LNCaP clone FGC (cell line): ENCODE data around the gene CREB3L1.

Source experiments
- DNase-seq: peaks from one replicate; pipeline ENCODE4 v3.0.0-alpha.2; 2011; ENCODE audit warnings: low read depth
- H3K4me3 ChIP-seq: 2 replicates; pipeline ENCODE4 v1.5.1; 2011; ENCODE audit warnings: mild to moderate bottlenecking, low read depth, low read length, control low read depth
- CTCF ChIP-seq: IDR thresholded peaks from 2 replicates; pipeline ENCODE4 v1.5.1; 2012; ENCODE audit warnings: mild to moderate bottlenecking; ENCODE audit not compliant: control insufficient read depth, insufficient read depth; ENCODE audit errors: extremely low read depth

Gene CREB3L1

GRCh38 chr11:46337626-46338345, 60.3 kb downstream of the CREB3L1 start:
- H3K4me3 ChIP-seq, result no peak overlapping the region
- no peak for TF ChIP-seq CTCF
- no peak for DNase-seq

- no peak for TF ChIP-seq CTCF
- no peak for DNase-seq
- H3K4me3 ChIP-seq, result no peak overlapping the region
Observed at GRCh38 chr11:46338636-46338987, 61.1 kb downstream of the CREB3L1 start.

GRCh38 chr11:46338988-46339666, 61.7 kb downstream of the CREB3L1 start:
- DNase-seq, result no peak
- 0 out of 2 replicates have a peak, but pooled peaks have one; percentile 7 for TF ChIP-seq CTCF
- no peak overlapping the region for H3K4me3 ChIP-seq

GRCh38 chr11:46339816-46340215, 62.4 kb downstream of the CREB3L1 start:
- no peak overlapping the region for H3K4me3 ChIP-seq
- no peak for TF ChIP-seq CTCF
- no peak for DNase-seq

GRCh38 chr11:46341454-46341853, 64.0 kb downstream of the CREB3L1 start:
- H3K4me3 ChIP-seq, result no peak overlapping the region
- no peak for DNase-seq
- no peak for TF ChIP-seq CTCF

- no peak for DNase-seq
- H3K4me3 ChIP-seq, result no peak overlapping the region
- no peak for TF ChIP-seq CTCF
Observed at GRCh38 chr11:46342239-46342638, 64.8 kb downstream of the CREB3L1 start.
